Upper lobe of right lung (tissue), 1 donor: ENCODE data around the gene TBCE. TPM values are rescaled to one million over a fixed set of nuclear protein-coding genes. Genes with fewer than 3 reads are reported as not detected.

Source experiments
- ATAC-seq: fragments of 200-7000 bp; cut with Tn5 transposase; one replicate; pipeline ENCODE4 v1.9.1; 2020; ENCODE audit warnings: mild to moderate bottlenecking, moderate library complexity
- DNase-seq: peaks from one replicate; pipeline ENCODE4 v3.0.0-alpha.2; 2020
- H3K27ac ChIP-seq: fragments of 200-600 bp; one replicate; pipeline ENCODE4 v1.8.0; 2022
- H3K27me3 ChIP-seq: fragments of 200-600 bp; one replicate; pipeline ENCODE4 v1.8.0; 2022; ENCODE audit warnings: mild to moderate bottlenecking
- H3K36me3 ChIP-seq: fragments of 200-600 bp; one replicate; pipeline ENCODE4 v1.8.0; 2022
- H3K4me1 ChIP-seq: fragments of 200-600 bp; one replicate; pipeline ENCODE4 v1.8.0; 2022
- H3K4me3 ChIP-seq: fragments of 200-600 bp; one replicate; pipeline ENCODE4 v1.8.0; 2022; ENCODE audit warnings: mild to moderate bottlenecking
- H3K9me3 ChIP-seq: fragments of 200-600 bp; one replicate; pipeline ENCODE4 v1.8.0; 2022
- CTCF ChIP-seq: fragments of 200-600 bp; IDR thresholded peaks from one replicate; pipeline ENCODE4 v1.8.0; 2022; ENCODE audit warnings: antibody characterized with exemption
- intact Hi-C: fragments of 100-400 bp; cut with DNase I; formaldehyde crosslinking; loops from one replicate; pipeline ENCODE4 v1.11.0; 2022
- total RNA-seq: library from RNA; stranded (reverse); fragmentation: NEBNext Ultra II Directional; extraction: Animal tissue kit (Norgen Biotek cat#: 25700); gene quantifications from one replicate; pipeline ENCODE4 v1.2.1, GENCODE V29; 2021
- donor health status: DM: no; HTN: yes; CAD: no; lungs with severe emphysema.

Gene TBCE
- total RNA-seq, 1 donor from 2014 or later: 27.2 TPM

- TF ChIP-seq CTCF: no peak
- H3K36me3 ChIP-seq: peaks cover 25% of the 10 kb centered on the region
- ATAC-seq: no peak
- intact Hi-C loops: no loop called here
- DNase-seq: no peak
- H3K9me3 ChIP-seq: no peaks in the 10 kb centered on the region
- H3K27ac ChIP-seq: no peak overlapping the region
- no peak overlapping the region for H3K4me3 ChIP-seq
- H3K27me3 ChIP-seq: no peaks in the 10 kb centered on the region
- H3K4me1 ChIP-seq: no peaks in the 10 kb centered on the region
These were observed 127.8 kb downstream of the TBCE start for GRCh38 chr1:235495030-235495429.

DNA sequence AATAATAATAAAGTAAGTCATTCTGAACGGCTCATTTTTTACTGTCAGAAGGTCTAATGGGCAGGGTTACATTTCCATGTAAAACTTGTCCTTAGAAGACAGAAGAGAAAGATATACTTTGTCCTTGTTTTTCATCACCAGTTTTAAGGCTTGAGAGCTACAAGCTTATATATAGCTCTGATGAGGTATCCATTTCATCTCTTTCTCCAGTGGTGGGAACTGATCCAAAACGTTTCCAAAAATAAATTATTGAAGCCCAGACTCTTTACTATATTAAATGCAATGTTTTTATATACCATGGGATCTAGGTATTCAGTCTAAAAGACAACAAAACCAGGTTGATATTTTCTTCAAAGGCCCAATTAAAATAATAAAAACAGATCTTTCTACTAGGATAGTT, 128.3 kb downstream of the TBCE start:
- Histone ChIP-seq H3K4me1 (no peaks in the 10 kb centered on the region), H3K4me3 (no peak overlapping the region)
- no peak for TF ChIP-seq CTCF

GRCh38 chr1:235500971-235501540, 133.8 kb downstream of the TBCE start:
- Histone ChIP-seq H3K9me3 (no peaks in the 10 kb centered on the region), H3K27ac (no peak overlapping the region), H3K4me1 (peaks cover 12% of the 10 kb centered on the region), H3K4me3 (no peak overlapping the region), H3K36me3 (no peaks in the 10 kb centered on the region), H3K27me3 (no peaks in the 10 kb centered on the region)
- no peak for TF ChIP-seq CTCF
- DNase-seq (no peak), ATAC-seq (no peak)
- intact Hi-C loops: no loop called here

More for the DNA sequence above, 128.3 kb downstream of the TBCE start:
- DNase-seq (no peak), ATAC-seq (no peak)
- no peaks in the 10 kb centered on the region for H3K9me3 ChIP-seq
- H3K36me3 ChIP-seq: peaks cover 25% of the 10 kb centered on the region
- no peak overlapping the region for H3K27ac ChIP-seq
- intact Hi-C loops: no loop called here
- no peaks in the 10 kb centered on the region for H3K27me3 ChIP-seq

Other genes with a start within 250 kb of the TBCE start
- gene TOMM20, start 238.6 kb upstream of the TBCE start, total RNA-seq: 87.4 TPM
- gene RBM34, start 206.2 kb upstream of the TBCE start, total RNA-seq: 60.5 TPM
- 38.7 TPM for gene ARID4B, start 39.2 kb upstream of the TBCE start, total RNA-seq
- gene GGPS1, start 38.9 kb upstream of the TBCE start, total RNA-seq: 33.1 TPM
- 20.1 TPM for gene B3GALNT2, start 137.0 kb downstream of the TBCE start, total RNA-seq